Suppressor macrophage treated with lipopolysaccharide for 1 hour (primary cell): ENCODE results near the gene MRPL24.
"Not testable (repeated sequence)": the region's sequence is repeated elsewhere in the genome, so short reads cannot be mapped to it uniquely, and the experiment has no call there.

Experiments used
- DNase-seq, 3 donors: peaks; one replicate each; pipeline ENCODE4 v3.0.0-alpha.2; 2020 to 2022

MRPL24 gene

DNA sequence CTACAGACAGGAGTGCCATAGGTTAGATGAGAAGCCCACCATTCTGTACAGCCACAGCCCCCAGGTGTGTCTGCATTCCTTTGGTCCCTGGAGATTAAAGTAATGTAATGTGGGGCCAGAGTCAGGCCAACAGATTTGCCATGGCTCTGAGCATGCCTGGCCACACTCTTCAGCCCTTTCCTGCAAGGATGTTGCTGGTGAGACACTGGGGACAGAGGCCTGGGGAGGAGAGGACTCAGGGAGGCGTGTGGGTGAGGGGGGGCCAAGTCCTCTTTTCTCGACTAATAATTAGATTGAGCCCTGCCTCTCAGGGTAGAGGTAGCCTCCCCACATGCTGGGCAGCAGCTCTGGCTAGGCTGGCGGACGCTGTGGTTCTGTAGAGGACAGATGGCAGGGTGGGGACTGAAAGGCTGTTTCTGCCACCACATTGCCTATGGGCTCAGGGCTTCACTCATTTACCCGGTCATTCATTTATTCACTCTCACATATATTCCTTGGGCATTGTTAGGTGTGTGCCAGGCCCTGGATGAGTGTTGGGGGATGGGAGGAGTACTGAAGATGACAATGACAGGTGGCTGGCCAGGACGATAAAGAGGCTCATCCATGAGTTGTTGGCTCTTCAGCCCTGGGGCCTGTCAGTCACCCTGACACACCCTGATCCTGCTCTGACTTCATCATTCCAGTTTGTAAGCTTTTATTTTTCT lies 19.4 kb upstream of the MRPL24 start:
- no peak for DNase-seq

DNA sequence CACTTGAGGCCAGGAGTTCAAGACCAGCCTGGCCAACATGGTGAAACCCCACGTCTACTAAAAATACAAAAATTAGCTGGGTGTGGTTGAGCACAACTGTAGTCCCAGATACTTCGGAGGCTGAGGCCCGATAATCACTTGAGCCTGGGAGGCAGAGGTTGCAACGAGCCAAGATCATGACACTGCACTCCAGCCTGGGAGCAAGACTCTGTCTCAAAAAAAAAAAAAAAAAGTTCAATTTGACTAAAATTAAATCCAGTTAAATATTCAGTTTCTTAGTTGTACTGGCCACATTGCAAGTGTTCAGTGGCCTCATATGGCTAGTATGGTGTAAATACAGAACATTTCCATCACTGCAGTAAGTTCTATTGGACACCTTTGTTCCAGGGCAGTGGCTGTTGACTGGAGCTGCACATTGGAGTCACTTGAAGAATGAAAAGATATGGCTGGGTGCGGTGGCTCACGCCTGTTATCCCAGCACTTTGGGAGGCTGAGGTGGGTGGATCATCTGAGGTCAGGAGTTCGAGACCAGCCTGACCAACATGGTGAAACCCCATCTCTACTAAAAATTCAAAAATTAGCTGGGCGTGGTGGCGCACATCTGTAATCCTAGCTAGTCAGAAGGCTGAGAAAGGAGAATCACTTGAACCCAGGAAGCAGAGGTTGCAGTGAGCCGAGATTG lies 16.8 kb upstream of the MRPL24 start:
- DNase-seq, result not testable (repeated sequence)

DNA sequence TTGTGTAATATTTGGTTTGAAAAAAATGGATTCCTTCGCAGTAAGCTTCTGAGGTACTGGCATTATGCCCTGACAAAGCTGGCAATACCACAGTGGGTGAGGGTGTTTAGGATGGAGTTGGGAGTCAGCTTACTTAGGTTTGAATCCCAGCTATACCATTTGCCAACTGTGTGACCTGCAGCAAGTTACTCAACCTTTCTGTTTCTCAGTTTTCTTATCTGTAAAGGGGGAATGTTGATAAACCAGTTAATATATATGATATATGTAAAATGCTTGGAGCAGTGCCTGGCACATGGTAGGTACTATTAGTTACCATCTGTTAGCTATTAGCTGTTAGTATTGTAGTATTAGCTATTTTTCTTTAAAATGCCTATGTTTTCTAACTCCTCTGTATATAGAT lies 15.5 kb upstream of the MRPL24 start:
- DNase-seq, result no peak

DNA sequence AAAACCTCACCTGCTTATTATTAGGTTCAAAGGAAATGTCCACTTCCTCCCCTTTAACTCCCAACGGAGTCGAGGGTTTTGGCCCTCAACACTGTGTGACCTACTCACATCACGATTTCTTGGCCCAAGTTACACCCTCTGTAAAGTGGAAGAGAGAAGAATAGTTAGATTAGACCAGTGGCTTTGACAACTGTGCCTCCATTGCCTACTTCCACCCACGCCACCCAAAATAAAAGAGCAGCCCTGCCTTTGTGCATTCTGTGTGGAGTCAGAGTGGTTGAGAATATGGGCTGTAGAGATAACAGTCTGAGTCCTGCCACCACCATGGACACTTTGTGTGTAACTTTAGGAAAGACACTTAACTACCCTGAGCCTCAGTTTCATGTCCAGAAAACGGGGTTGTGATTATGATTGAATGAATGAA lies 14.7 kb upstream of the MRPL24 start:
- no peak for DNase-seq

DNA sequence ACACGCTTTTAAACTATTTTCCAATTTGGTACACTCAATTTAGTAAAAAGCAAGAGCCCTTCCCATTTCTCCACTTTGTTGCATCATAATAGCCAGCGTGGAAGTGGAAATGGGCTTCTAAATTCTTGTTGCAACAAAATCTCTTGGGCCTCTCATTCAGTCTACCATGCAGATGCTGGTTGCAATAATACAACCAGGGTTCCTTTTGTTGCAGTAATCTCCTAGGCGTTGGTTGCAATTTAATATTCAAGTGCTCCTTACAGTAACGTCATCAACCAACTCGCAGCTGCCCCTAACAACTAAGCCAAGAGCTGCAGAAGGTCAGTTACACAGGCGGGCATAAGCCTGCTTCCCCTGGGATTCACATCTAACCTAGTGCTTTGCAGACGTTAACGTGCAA lies 13.3 kb upstream of the MRPL24 start:
- no peak for DNase-seq

DNA sequence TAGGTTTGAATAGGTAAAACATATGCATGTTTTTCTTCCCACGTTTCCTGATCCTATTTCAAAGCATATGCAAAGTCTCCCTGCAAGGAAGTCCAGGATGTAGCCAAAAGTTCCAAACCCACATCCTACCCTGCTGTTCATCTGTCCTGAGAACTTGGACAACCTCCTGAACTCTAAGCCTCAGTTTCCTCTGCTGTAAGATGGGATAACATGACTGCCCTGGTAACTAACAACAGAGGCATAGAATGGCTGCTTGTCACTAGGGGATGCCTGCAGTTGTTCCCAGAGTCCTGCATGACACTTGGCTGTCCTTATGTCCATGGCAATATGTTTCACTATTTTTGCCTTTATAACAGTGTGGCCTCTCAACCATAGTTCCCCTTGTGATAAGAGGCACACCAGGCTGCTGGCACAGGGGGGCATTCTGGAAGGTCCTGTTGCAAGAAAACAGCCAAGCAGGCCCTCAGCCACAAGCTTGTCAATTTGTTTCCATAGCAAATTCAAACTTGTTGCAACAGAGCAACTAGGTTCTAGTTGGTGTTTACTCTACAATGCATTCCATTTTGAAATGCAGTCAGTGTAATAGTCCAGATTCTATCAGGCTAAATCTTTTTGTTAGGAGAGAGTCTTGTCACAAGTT lies 12.1 kb upstream of the MRPL24 start:
- no peak for DNase-seq

DNA sequence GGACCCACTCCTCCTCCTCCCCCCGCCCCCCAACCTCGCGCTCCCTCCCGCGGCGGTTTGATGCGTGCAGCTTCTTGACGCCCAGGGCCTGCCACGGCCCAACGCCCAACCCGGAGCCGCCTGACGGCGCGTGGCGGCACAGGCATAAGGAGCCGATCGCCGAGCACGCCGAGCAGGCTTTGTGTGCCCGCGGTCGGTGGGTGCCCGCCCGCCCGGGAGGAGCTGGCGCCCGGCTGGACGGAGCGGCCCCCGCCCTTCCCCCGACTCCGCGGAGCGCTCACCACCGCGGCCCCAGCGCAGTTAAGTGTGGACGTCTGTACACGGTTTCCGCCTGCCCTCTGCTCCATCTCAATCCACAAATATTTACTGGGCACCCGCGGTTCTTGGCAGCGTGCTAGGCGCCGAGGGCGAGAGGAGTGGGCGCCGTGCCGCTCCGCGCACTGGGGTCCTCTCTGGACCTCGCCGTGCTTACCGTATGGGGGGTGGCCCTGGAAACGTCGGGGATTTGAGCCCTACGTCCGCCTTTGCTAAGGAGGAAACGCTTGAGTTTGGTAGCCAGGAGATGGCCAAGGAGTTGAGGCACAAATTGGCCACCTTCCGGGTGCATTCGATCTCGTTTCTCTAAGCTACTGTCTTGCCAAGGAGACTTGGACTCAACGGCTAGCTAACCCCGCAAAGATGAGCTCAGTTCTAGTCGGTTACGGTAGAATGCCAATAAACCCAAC lies 11.0 kb upstream of the MRPL24 start:
- peak; percentile 93 to 97 (median 96) for DNase-seq

DNA sequence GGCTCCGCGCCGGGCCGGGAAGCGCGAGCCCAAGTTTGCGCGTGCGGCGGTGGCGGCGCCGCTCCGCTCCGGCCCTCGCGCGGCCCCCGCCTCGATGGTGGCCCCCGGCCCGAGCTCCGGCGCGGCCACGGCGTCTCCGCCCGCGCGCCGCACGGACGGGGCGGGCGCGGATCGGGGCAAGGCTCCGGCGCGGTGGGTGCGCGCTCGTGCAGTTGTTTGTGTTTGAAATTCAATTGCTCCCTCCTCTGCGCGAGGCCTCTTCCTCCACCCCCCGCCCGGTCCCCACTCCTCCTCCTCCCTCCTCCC lies 10.5 kb upstream of the MRPL24 start, which contains the start of gene HDGF:
TSS of gene HDGF (minus strand) at position 225 of the 306 bp plus-strand sequence. CDS start 246 bp downstream, outside the sequence.
- no peak for DNase-seq

DNA sequence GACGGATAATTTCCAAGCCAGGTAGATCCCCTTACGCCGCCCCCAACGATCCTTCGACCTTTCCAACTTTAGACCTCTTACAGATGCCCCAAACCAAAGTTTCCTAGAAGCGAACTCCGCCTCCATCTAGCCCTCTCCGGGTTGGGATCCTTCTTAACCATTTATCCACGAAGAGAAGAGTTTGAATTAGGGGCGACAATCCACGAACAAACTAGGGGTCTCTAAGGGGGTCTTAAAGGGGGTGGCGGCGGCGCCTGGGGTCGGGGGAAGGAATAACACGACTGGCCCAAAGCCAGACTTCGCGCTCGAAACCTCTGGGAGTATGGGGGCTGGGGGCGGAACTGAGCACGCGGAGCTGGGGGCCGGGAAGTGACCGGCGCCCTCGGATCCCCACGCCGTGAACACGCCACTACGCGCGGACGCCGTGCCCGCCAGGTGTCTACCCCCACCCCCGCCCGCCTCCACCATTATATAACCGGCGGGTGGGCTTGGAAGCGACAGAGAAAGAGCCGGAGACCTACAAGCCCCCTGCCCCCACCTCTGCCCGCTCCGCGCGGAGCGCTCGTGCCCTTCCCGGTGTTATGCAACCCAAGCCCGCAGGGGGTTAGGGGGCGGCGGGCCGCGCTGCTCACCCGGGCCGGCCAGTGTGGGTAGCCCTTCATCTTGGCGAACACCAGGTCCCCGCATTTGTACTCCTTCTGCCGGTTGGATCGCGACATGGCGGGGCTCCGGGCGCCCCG lies 10.0 kb upstream of the MRPL24 start:
- DNase-seq, result peak in 2 of 3 donors; percentile 48 to 68

DNA sequence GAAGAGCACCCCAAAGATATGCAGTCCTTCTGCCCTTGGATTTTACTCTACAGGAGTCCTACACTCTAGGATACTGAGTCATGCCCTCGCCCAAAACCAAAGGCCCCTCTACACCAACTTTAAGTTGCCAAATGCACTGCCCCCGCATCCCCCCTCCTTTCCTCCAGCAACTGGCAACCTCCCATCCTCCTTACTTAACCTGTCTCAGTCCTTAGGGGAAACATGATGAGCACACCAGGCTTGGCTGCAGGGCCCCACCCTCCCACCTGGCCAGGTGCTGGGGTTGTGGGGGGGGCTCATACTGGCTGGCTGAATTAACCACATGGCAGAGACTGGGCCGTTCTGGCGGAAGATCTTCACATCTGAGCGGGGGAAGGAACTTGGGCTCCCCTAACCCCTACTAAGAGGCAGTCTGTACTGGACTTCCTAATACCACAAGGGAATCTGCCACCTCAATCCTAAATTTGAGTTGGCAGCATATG lies 9.3 kb upstream of the MRPL24 start:
- DNase-seq, result peak; percentile 31 to 50 (median 48)

DNA sequence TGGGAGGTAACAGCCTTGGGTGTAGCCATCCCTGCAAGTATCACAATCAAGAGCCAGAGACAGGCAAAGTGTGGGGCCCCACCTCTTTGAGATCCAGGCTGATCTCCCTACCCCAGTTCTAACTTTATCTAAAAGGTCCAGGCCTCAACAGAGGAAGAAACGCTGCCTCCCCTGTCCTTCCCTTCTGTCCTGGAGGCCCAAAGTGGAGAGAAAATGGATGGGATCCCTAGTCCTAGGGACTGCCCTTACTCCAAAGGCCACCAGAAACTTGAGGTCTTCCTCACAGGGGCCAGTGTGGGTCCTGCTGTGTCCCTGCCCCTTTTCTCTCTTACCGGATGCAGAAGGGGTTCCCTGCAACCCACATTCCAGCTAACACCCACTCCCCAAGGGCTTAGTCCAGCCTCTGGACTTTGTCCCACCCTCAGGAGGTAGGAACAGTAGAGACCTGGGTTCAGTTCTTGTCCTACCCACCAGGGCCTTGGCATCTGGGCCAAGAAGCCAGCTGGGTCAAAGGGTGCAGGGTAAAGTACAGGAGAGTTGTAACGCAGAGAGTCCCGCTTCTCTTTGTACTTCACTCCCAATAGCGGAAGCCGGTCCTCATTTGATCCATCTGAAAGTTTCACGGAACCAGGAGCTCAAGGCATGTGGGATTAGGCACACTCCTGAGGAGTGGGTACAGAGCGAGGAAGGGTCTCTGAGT lies 8.7 kb upstream of the MRPL24 start:
- DNase-seq, result peak in 1 of 3 donors; percentile 40

DNA sequence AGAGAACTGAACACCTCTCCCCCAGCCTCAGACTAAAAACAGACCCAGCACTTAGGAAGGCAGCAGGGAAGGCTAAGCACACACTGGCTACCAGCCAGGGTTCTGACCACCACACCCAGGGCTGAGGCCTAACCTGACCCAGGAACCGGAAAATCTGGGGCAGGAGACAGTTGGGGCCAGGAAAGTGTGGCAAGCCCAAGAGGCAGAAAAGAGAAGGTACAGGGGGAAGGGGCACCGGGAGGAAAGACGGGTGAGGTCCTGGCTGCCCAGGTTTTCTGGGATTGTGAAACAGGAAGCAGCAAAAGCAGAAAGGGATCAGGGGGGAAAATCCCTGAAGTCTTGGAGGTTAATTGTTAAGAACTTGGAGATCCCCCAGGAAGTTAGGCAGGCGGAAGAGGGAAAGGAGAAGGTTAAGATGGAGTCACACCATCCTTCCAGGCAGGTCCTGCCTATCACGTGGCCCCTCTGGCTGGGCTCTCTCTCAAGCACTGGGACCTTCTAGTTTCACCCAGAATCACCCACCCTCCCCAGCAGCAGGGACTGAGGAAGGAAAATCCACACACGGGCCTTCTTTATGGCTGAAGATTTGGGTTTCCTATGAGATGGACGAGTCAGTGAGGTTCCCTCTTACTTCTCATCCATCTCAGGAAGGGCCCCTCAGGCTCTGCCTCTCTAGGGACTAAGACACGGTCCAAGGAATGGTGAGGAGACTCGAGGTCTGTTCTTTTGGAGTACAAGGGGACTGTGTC lies 8.0 kb upstream of the MRPL24 start:
- peak; percentile 89 to 95 (median 91) for DNase-seq

DNA sequence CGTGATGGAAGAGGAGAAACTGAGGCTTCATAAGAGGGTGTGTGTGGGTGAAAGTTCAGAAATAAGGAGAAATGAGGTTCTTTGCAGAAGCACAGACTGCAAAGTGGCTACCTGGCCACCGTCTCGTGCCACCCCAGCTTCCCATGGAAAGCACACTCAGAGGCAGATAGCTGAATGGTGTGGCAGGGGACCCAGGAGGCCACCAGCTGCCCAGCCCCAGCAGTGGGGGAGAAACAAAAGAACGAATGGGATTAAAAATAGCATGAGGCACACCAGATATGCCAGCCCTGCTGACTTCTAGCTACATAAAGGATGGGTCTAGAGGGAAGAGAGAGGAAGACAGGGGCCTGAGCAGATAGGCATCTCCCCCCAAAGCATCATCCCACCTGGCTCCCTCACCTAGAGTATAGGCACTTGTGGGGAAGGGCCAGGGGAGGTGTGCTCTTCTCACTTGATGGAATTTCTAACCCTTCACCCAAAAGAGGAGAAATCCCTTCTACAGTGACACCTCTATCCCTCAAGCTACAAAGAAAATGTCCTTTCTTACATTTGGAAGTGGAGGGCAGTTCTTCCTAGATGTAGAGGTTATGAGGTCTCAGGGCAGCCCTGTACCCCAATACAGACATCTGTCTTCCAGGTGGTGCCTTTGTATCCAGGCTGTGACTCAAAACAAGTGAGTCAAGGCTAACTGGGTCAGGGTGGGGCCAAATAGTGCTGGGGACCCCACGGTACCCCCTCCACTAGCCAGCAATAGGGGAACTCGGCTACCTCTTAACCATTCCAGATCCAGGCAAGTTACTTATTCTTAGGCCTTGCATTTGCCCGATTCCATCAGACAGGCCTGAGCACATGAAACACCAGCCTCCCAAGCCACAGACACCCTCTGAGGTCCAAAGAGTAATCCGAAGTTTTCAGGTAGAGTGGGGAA lies 7.1 kb upstream of the MRPL24 start:
- DNase-seq, result no peak

DNA sequence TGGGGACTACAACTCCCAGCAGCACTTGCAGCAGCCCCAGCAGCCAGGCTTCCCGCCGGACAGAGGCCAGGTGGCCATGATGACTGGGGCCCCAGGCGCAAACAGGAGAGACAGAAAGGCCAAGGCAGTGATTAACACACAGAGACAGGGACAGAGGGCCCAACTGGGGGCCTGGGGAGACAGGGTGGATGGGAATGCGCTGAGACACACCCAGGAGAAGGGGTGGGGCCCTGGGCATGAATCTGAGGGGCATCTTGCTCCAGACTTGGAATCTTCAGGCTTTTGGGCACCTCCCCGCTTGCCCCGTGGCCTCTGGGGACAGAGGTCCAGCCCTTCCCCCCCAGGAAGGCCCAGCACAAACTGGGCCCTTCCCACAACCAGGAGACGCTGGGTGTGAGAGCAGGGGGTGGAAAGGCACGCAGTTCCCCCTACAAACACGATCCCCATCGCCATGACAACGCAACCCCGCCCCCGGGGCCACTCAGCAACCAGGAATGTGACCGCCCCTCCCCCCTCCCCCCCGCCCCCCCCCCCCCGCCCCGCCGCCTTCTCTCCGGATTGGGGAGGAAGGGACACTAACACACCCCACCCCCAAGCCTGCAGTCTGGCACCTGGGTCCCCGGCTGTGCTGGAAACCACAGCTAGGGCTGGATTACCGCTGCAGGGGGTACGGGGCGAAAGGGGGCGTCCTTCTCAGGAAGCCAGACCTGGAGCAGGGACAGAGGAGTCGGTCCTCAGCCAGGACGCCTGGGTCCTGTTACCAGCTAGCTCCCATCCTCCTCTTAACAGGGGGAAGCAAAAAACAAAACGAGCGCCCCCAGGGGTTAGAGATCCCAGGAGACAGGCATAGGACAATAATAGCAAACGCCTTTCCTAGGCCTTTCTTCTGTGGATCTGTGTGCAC lies 6.1 kb upstream of the MRPL24 start:
- DNase-seq, result peak; percentile 65 to 86 (median 71)

DNA sequence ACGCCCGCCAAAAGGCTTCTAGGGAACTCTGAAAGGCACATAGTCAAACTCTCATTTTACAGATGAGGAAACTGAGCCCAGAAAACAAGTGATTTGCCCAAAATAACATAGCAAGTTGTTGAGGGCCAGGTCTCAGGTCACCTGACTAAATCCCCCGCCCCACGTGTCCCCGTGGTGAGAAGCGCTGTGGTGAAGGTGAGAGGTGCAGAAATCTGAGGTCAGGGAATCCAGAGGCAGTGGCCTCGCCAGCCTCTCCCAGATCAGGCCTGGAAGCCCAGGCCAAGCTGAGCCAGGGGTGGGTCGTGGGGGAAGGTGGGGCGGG lies 5.5 kb upstream of the MRPL24 start:
- no peak for DNase-seq

DNA sequence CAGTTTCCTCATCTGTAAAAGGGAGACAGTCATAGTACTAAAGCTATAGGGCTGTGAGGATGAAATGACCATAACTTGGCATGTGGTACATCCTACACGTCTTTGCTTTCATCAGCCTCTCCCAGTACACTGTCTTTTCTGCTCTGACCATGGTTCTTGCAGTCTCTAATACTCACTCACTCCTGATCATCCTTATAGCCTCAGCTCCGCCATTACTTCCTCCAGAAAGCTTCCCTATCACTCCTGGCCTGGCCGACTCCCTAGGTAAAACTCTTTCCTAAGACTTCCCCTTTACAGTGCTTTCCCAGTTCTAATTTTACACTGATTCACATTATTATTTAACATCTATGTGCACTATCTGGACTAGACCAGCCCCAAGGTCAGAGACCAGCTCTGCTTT lies 5.0 kb upstream of the MRPL24 start:
- DNase-seq, result peak in 1 of 3 donors; percentile 30

DNA sequence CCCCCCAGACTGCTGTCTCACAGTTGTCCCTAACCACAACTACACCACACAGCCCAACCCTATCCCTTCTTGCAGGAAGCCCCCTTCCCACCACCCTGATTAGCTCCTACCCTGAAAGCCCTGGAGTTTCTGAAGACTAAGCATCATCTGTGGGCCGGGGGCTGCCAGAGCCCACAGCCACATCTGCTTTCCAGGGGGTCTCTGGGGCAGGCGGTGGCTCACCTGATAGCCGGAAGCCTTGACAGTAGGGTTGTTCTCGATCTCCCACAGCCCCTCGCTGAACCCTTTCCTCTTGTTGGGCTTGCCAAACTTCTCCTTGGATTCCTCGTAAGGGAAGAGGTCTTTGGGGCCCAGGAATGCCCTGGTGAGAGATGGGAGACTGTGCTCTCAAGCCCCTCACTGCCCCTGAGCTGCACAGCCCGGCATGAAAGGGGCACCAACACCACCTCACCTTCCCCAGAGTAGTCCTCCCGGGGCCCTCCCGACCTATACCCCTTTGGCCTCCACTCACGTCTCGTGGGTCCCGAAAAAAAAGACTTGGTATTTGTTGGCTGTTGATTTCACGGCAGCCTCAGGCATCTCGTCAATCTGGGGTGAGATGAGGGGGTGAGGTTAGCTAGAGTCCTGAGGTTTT lies 4.0 kb upstream of the MRPL24 start:
- no peak for DNase-seq

DNA sequence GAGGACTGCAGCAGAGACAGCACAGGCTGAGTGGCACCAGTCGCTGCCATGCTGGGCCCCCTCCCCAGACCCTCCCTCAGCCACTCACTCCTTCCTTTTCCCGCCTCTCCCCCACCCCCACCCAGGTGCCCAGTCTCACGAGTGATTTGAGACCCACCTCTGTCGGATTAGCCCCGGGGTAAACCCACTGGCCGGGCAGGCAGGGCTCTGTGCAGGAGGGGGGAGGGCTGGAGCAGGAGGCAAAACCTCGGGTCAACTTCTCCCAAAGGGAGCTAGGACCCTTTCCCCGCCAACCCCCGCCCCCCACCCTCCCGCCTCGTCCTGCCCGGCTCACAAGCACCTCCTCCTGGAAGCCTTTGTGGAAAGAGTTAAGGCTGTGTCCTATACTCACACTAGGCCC lies 3.5 kb upstream of the MRPL24 start:
- DNase-seq, result no peak
